ENCODE measurements around the gene UBE2A.
A peak's percentile ranks its signal among the peaks of the same experiment; 100 is the strongest.

The UBE2A gene

GRCh38 chrX:119574394-119575266 lies at the start of gene UBE2A:
TSS of gene UBE2A (plus strand) at chrX:119574563. CDS start at chrX:119574712, 149 bp downstream.
- peak; percentile 84 for DNase-seq

GRCh38 chrX:119529345-119530276 lies 44.8 kb upstream of the UBE2A start:
- no peak for DNase-seq

- no peak for DNase-seq
These were observed 36.9 kb upstream of the UBE2A start for GRCh38 chrX:119537487-119537886.

- no peak for DNase-seq
These were observed 34.5 kb upstream of the UBE2A start for GRCh38 chrX:119539872-119540271.

- peak; percentile 75 for DNase-seq
These were observed 33.2 kb upstream of the UBE2A start for GRCh38 chrX:119541188-119541587.

- DNase-seq, result peak; percentile 14
These were observed 24.9 kb upstream of the UBE2A start for GRCh38 chrX:119549327-119550016.

- peak; percentile 35 for DNase-seq
These were observed 21.9 kb upstream of the UBE2A start for GRCh38 chrX:119552508-119552907.

- peak; percentile 89 for DNase-seq
These were observed 9.2 kb upstream of the UBE2A start, which contains the start of gene STEEP1 for GRCh38 chrX:119565107-119565663. TSS of gene STEEP1 (minus strand) at chrX:119565409. CDS start at chrX:119565355, 54 bp downstream.

GRCh38 chrX:119570351-119570835 lies 4.0 kb upstream of the UBE2A start:
- DNase-seq, result no peak

- DNase-seq, result no peak
These were observed 1.1 kb upstream of the UBE2A start for GRCh38 chrX:119573222-119573621.

- peak; percentile 19 for DNase-seq
These were observed 446 bp upstream of the UBE2A start for GRCh38 chrX:119573840-119574393.

- no peak for DNase-seq
These were observed 5.1 kb downstream of the UBE2A start for GRCh38 chrX:119579414-119579813.

- no peak for DNase-seq
These were observed 9.2 kb downstream of the UBE2A start for GRCh38 chrX:119583431-119584059.

GRCh38 chrX:119589810-119590209 lies 15.4 kb downstream of the UBE2A start:
- DNase-seq, result no peak

- no peak for DNase-seq
These were observed 28.4 kb downstream of the UBE2A start for GRCh38 chrX:119602701-119603255.

GRCh38 chrX:119604766-119605463 lies 30.6 kb downstream of the UBE2A start:
- no peak for DNase-seq

GRCh38 chrX:119605464-119606279 lies 31.3 kb downstream of the UBE2A start:
- DNase-seq, result peak; percentile 1

GRCh38 chrX:119606280-119607017 lies 32.1 kb downstream of the UBE2A start, which contains the start of gene NKRF:
TSS of gene NKRF (minus strand) at chrX:119606424.
- peak; percentile 80 for DNase-seq

- DNase-seq, result no peak
These were observed 32.6 kb downstream of the UBE2A start for GRCh38 chrX:119607018-119607389.

All from HCEC 1CT (cell line).